ENCODE measurements around the gene ZFP2.

DNA sequence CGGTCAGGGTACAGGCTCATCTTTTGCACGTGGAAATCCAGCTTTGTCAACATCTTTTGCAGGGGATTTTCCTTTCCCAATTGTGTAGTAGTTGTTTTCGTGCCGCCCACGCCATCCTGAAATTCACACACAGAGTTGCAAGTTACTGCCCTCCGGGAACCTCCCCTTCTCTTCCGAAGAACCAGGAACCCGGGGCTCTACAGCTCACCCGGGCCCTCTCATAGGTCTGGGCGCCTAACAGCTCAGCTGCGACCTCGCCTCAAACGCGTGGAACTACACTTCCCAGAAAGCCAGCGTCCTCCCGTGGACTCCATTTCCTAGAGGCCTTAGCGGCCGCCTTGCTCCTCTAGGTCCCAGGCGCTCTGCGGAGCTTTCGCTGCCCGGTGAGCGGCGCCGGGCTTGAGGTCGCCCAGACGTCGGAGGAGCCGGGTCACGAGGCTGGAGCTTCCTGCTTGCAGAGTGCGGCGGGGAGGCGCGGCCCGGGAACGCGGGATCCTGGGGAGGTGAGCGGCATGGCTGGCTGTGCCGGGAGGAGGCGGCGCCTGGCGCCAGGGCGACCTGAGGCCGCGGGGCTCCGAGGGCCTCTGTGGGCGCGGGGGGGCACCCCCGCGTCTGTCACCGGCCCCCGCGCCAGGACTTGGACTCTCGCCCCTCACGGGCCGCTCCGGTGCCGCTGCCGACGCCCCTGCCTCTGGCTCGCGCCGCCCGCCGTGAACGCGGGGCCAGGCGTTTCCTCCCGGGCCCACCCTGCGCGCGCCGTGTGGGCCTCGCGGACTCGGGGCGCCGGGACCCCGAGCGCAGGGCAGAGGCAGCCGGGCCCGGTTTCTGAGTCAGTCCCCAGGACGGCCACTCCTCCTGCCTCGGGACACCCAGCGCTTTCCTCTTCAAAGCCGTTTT lies 35.8 kb upstream of the ZFP2 start, which contains the start of gene ZNF354B:
- TF ChIP-seq, protein P1, sequence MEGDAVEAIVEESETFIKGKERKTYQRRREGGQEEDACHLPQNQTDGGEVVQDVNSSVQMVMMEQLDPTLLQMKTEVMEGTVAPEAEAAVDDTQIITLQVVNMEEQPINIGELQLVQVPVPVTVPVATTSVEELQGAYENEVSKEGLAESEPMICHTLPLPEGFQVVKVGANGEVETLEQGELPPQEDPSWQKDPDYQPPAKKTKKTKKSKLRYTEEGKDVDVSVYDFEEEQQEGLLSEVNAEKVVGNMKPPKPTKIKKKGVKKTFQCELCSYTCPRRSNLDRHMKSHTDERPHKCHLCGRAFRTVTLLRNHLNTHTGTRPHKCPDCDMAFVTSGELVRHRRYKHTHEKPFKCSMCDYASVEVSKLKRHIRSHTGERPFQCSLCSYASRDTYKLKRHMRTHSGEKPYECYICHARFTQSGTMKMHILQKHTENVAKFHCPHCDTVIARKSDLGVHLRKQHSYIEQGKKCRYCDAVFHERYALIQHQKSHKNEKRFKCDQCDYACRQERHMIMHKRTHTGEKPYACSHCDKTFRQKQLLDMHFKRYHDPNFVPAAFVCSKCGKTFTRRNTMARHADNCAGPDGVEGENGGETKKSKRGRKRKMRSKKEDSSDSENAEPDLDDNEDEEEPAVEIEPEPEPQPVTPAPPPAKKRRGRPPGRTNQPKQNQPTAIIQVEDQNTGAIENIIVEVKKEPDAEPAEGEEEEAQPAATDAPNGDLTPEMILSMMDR (IDR thresholded peaks at IDR 0.05): peak in 6 of 12 donors; percentile 13 to 38 (median 34)
- TF ChIP-seq POLR2A (IDR thresholded peaks at IDR 0.05): peak; percentile 42 to 72
